Natural killer cell (primary cell): ENCODE results near the gene SPAG7. TPM values are rescaled to one million over a fixed set of nuclear protein-coding genes. Genes with fewer than 3 reads are reported as not detected.
A peak's percentile ranks its signal among the peaks of the same experiment; 100 is the strongest.

ENCODE experiments used
- ATAC-seq, 3 donors: fragments of 150-1000 bp in 2 of 3; fragments of 200-7000 bp in 1 of 3; cut with Tn5 transposase; 1 replicate in 1 of 3; 2 replicates in 2 of 3; pipeline ENCODE4 v1.10.0; 2021; ENCODE audit warnings: mild to moderate bottlenecking in 2 of 3, moderate library complexity in 2 of 3
- DNase-seq, 2 donors: peaks; one replicate each; pipeline versions ENCODE4 v3.0.0 to v3.0.0-alpha.2; 2013 to 2021; ENCODE audit warnings: mixed read lengths in 1 of 2
- H3K27ac ChIP-seq: one replicate; pipeline ENCODE4 v1.5.1; 2013; ENCODE audit warnings: mild to moderate bottlenecking, low read length
- H3K27me3 ChIP-seq: one replicate; pipeline ENCODE4 v1.6.1; 2013; ENCODE audit warnings: low read length; ENCODE audit not compliant: control insufficient read depth, insufficient read depth
- H3K36me3 ChIP-seq: one replicate; pipeline ENCODE4 v1.6.1; 2013; ENCODE audit warnings: low read length; ENCODE audit not compliant: control insufficient read depth, insufficient read depth
- H3K4me1 ChIP-seq: one replicate; pipeline ENCODE4 v1.6.1; 2013; ENCODE audit warnings: low read length; ENCODE audit not compliant: control insufficient read depth, insufficient read depth
- H3K4me3 ChIP-seq: one replicate; pipeline ENCODE4 v1.5.1; 2013; ENCODE audit warnings: low read length
- H3K9me3 ChIP-seq: one replicate; pipeline ENCODE4 v1.6.1; 2013; ENCODE audit warnings: low read length; ENCODE audit not compliant: control insufficient read depth, insufficient read depth
- H3K27ac Mint-ChIP-seq, 2 donors: one replicate each; pipeline ENCODE4 v1.8.0; 2022; ENCODE audit warnings: mild to moderate bottlenecking in 2 of 2, mixed read lengths in 2 of 2, moderate library complexity in 1 of 2
- H3K27me3 Mint-ChIP-seq, 2 donors: one replicate each; pipeline ENCODE4 v1.8.0; 2022; ENCODE audit warnings: low read depth in 2 of 2, mixed read lengths in 2 of 2
- H3K36me3 Mint-ChIP-seq: one replicate; pipeline ENCODE4 v1.8.0; 2022; ENCODE audit warnings: mixed read lengths
- H3K4me1 Mint-ChIP-seq, 2 donors: one replicate each; pipeline ENCODE4 v1.8.0; 2022; ENCODE audit warnings: mixed read lengths in 2 of 2
- H3K4me3 Mint-ChIP-seq: one replicate; pipeline ENCODE4 v1.8.0; 2022; ENCODE audit warnings: mild to moderate bottlenecking, moderate library complexity, mixed read lengths
- H3K9me3 Mint-ChIP-seq, 2 donors: one replicate each; pipeline ENCODE4 v1.8.0; 2022; ENCODE audit warnings: mixed read lengths in 2 of 2
- WGBS: methylation state at CpG from one replicate; pipeline ENCODE4 v1.1.7; 2013; ENCODE audit warnings: missing lambda C conversion rate; ENCODE audit not compliant: insufficient coverage; 5-methylcytosine and 5-hydroxymethylcytosine counted together
- intact Hi-C: fragments of 100-400 bp; cut with micrococcal nuclease; formaldehyde crosslinking; loops from one replicate; pipeline ENCODE4 v1.14.2; 2022
- total RNA-seq, 4 donors: library from RNA; stranded (reverse); fragments of 120-200 nt in 1 of 4; gene quantifications; one replicate each; pipeline versions ENCODE4 v1.2.3 to v1.2.4, GENCODE V29; 2013 to 2022
- TF ChIP-seq, protein P1 (sequence below): fragments of 200-600 bp; IDR thresholded peaks from one replicate; pipeline ENCODE4 v1.8.0; 2022; ENCODE audit warnings: antibody characterized with exemption

Gene SPAG7
- total RNA-seq, 3 donors from 2014 or later (not counting 1 experiment from before 2014, with no cell fraction given) = 45.7 to 60.2 (median 59.6) TPM

DNA sequence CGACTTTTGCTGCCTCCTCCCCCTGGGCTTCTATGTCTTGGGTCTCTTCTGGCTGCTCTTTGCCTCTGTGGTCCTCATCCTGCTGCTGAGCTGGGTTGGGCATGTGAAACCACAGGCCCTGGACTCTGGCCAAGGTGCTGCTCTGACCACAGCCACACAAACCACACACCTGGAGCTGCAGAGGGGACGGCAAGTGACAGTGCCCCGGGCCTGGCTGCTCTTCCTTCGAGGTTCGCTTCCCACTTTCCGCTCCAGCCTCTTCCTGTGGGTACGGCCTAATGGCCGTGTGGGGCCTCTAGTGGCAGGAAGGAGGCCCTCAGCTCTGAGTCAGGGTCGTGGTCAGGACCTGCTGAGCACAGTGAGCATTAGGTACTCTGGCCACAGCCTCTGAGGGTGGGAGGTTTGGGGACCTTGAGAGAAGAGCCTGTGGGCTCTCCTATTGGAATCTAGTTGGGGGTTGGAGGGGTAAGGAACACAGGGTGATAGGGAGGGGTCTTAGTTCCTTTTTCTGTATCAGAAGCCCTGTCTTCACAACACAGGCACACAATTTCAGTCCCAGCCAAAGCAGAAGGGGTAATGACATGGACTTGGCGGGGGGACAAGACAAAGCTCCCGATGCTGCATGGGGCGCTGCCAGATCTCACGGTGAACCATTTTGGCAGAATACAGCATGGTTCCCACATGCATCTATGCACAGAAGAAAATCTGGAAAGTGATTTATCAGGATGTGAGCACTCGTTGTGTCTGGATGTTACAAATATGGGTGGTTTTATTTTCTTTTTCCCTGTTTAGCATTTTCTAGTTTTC, 33.2 kb downstream of the SPAG7 start:
- no peaks in the 10 kb centered on the region for H3K27me3 ChIP-seq
- Mint-ChIP-seq H3K36me3 (no peaks in the 10 kb centered on the region), H3K4me1 (peaks cover 34 to 57% of the 10 kb centered on the region in 2 donors), H3K27ac (peak overlapping the region; percentile 55 to 81), H3K9me3 (no peaks in the 10 kb centered on the region), H3K4me3 (peak overlapping the region; percentile 80), H3K27me3 (peaks cover 0 to 4% of the 10 kb centered on the region in 2 donors)
- 19% methylated on average over 13 of the region's 14 CpGs for WGBS
- TF ChIP-seq, protein P1, sequence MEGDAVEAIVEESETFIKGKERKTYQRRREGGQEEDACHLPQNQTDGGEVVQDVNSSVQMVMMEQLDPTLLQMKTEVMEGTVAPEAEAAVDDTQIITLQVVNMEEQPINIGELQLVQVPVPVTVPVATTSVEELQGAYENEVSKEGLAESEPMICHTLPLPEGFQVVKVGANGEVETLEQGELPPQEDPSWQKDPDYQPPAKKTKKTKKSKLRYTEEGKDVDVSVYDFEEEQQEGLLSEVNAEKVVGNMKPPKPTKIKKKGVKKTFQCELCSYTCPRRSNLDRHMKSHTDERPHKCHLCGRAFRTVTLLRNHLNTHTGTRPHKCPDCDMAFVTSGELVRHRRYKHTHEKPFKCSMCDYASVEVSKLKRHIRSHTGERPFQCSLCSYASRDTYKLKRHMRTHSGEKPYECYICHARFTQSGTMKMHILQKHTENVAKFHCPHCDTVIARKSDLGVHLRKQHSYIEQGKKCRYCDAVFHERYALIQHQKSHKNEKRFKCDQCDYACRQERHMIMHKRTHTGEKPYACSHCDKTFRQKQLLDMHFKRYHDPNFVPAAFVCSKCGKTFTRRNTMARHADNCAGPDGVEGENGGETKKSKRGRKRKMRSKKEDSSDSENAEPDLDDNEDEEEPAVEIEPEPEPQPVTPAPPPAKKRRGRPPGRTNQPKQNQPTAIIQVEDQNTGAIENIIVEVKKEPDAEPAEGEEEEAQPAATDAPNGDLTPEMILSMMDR = no peak
- intact Hi-C loops = no loop called here
- H3K4me1 ChIP-seq = peaks cover 36% of the 10 kb centered on the region
- no peak overlapping the region for H3K4me3 ChIP-seq
- H3K9me3 ChIP-seq = no peaks in the 10 kb centered on the region
- H3K27ac ChIP-seq = no peak overlapping the region
- ATAC-seq = peak in 2 of 3 donors; percentile 48 to 60
- H3K36me3 ChIP-seq = peaks cover 18% of the 10 kb centered on the region
- peak in 1 of 2 donors; percentile 48 for DNase-seq

DNA sequence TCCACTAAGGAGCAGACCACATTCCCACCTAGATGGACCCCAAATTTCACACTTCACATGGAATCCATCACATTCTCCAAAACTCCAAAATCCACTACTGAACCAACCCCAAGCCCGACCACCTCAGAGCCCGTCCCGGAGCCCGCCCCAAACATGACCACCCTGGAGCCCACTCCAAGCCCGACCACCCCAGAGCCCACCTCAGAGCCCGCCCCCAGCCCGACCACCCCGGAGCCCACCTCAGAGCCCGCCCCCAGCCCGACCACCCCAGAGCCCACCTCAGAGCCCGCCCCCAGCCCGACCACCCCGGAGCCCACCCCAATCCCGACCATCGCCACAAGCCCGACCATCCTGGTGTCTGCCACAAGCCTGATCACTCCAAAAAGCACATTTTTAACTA, 34.0 kb downstream of the SPAG7 start:
- Mint-ChIP-seq H3K4me3 (peak overlapping the region; percentile 80), H3K4me1 (peaks cover 33 to 50% of the 10 kb centered on the region in 2 donors)
- TF ChIP-seq, protein P1 = no peak

DNA sequence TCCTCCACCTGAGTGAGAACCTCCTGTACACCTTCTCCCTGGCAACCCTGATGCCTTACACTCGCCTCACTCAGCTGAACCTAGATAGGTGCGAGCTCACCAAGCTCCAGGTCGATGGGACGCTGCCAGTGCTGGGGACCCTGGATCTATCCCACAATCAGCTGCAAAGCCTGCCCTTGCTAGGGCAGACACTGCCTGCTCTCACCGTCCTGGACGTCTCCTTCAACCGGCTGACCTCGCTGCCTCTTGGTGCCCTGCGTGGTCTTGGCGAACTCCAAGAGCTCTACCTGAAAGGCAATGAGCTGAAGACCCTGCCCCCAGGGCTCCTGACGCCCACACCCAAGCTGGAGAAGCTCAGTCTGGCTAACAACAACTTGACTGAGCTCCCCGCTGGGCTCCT, 34.9 kb downstream of the SPAG7 start:
- Mint-ChIP-seq H3K36me3 (no peaks in the 10 kb centered on the region), H3K27ac (no peak overlapping the region), H3K4me3 (no peak overlapping the region), H3K9me3 (no peaks in the 10 kb centered on the region), H3K4me1 (peaks cover 28 to 42% of the 10 kb centered on the region in 2 donors), H3K27me3 (peaks cover 0 to 4% of the 10 kb centered on the region in 2 donors)
- no peak overlapping the region for H3K27ac ChIP-seq
- H3K4me3 ChIP-seq = no peak overlapping the region
- H3K4me1 ChIP-seq = peaks cover 22% of the 10 kb centered on the region
- TF ChIP-seq, protein P1 = no peak
- intact Hi-C loops = no loop called here
- no peak for ATAC-seq
- peaks cover 9% of the 10 kb centered on the region for H3K36me3 ChIP-seq
- H3K27me3 ChIP-seq = no peaks in the 10 kb centered on the region
- WGBS = 94% methylated on average over 12 of the region's 12 CpGs
- H3K9me3 ChIP-seq = no peaks in the 10 kb centered on the region
- DNase-seq = no peak

More for the DNA sequence above, 34.0 kb downstream of the SPAG7 start:
- no peak overlapping the region for H3K27ac ChIP-seq
- H3K4me3 ChIP-seq = no peak overlapping the region
- no peak for DNase-seq
- peaks cover 29% of the 10 kb centered on the region for H3K4me1 ChIP-seq
- Mint-ChIP-seq H3K9me3 (no peaks in the 10 kb centered on the region), H3K27me3 (peaks cover 0 to 4% of the 10 kb centered on the region in 2 donors), H3K27ac (peak overlapping the region in 1 of 2 donors; percentile 81), H3K36me3 (no peaks in the 10 kb centered on the region)
- WGBS = 40% methylated on average over 15 of the region's 16 CpGs
- peak in 1 of 3 donors; percentile 10 for ATAC-seq
- H3K36me3 ChIP-seq = peaks cover 17% of the 10 kb centered on the region
- intact Hi-C loops = no loop called here
- H3K9me3 ChIP-seq = no peaks in the 10 kb centered on the region
- H3K27me3 ChIP-seq = no peaks in the 10 kb centered on the region
